ELF-1 (cell line): ENCODE measurements around the gene SLC25A41.
"Not testable (repeated sequence)": the region's sequence is repeated elsewhere in the genome, so short reads cannot be mapped to it uniquely, and the experiment has no call there.

Source experiments
- DNase-seq: peaks from one replicate; pipeline ENCODE4 v3.0.0-alpha.2; 2016; ENCODE audit warnings: low read depth, low spot score

The SLC25A41 gene

GRCh38 chr19:6412061-6412446 lies 21.5 kb downstream of the SLC25A41 start:
- no peak for DNase-seq

- no peak for DNase-seq
Observed at GRCh38 chr19:6409346-6409745, 24.2 kb downstream of the SLC25A41 start.

GRCh38 chr19:6406401-6406800 lies 27.2 kb downstream of the SLC25A41 start:
- DNase-seq: no peak

GRCh38 chr19:6402837-6403608 lies 30.5 kb downstream of the SLC25A41 start:
- DNase-seq: no peak

- DNase-seq: no peak
Observed at GRCh38 chr19:6402058-6402457, 31.5 kb downstream of the SLC25A41 start.

GRCh38 chr19:6400062-6400944 lies 33.3 kb downstream of the SLC25A41 start:
- not testable (repeated sequence) for DNase-seq

GRCh38 chr19:6396305-6396704 lies 37.3 kb downstream of the SLC25A41 start:
- DNase-seq: no peak

GRCh38 chr19:6394831-6395230 lies 38.7 kb downstream of the SLC25A41 start:
- DNase-seq: no peak

GRCh38 chr19:6393983-6394412 lies 39.6 kb downstream of the SLC25A41 start:
- no peak for DNase-seq

GRCh38 chr19:6393074-6393982 lies 40.2 kb downstream of the SLC25A41 start, which contains the start of gene GTF2F1:
Gene GTF2F1, minus strand, starts transcription at chr19:6393164. Its CDS starts 169 bp downstream, at chr19:6392995.
- DNase-seq: peak; percentile 97

GRCh38 chr19:6392221-6393073 lies 41.1 kb downstream of the SLC25A41 start:
- DNase-seq: no peak

GRCh38 chr19:6387372-6387771 lies 46.2 kb downstream of the SLC25A41 start:
- no peak for DNase-seq

- no peak for DNase-seq
Observed at GRCh38 chr19:6384381-6384780, 49.2 kb downstream of the SLC25A41 start.

GRCh38 chr19:6383188-6383587 lies 50.4 kb downstream of the SLC25A41 start:
- no peak for DNase-seq

- no peak for DNase-seq
Observed at GRCh38 chr19:6381030-6381750, 52.4 kb downstream of the SLC25A41 start.

GRCh38 chr19:6379744-6380143 lies 53.8 kb downstream of the SLC25A41 start:
- no peak for DNase-seq

GRCh38 chr19:6378486-6378885 lies 55.1 kb downstream of the SLC25A41 start:
- DNase-seq: no peak

- peak; percentile 85 for DNase-seq
Observed at GRCh38 chr19:6378041-6378440, 55.5 kb downstream of the SLC25A41 start.

- no peak for DNase-seq
Observed at GRCh38 chr19:6376512-6377190, 56.9 kb downstream of the SLC25A41 start.
